GM23248 (cell line): Measurements from ENCODE around the gene SYNE3. TPM values are rescaled to one million over a fixed set of nuclear protein-coding genes. Genes with fewer than 3 reads are reported as not detected.
A peak's percentile ranks its signal among the peaks of the same experiment; 100 is the strongest.

Experiments used
- DNase-seq: peaks from one replicate; pipeline ENCODE4 v3.0.0-alpha.2; 2015
- H2AFZ ChIP-seq: fragments of 200-600 bp; sonication (generic); 2 replicates; pipeline ENCODE4 v1.6.1; 2016; ENCODE audit warnings: antibody characterized with exemption
- H3F3A ChIP-seq: fragments of 200-600 bp; sonication (generic); 2 replicates; pipeline ENCODE4 v1.6.1; 2016; ENCODE audit warnings: mild to moderate bottlenecking, antibody characterized with exemption, mixed run types; ENCODE audit not compliant: insufficient read depth
- H3K27ac ChIP-seq: fragments of 200-600 bp; sonication (generic); 2 replicates; pipeline ENCODE4 v1.5.1; 2016; ENCODE audit warnings: mild to moderate bottlenecking
- H3K27me3 ChIP-seq: fragments of 200-600 bp; sonication (generic); replicated peaks from 2 replicates; pipeline ENCODE4 v1.6.1; 2016; ENCODE audit warnings: mild to moderate bottlenecking; ENCODE audit not compliant: insufficient read depth
- H3K36me3 ChIP-seq: fragments of 200-600 bp; sonication (generic); 2 replicates; pipeline ENCODE4 v1.6.1; 2016; ENCODE audit warnings: low read depth, mild to moderate bottlenecking
- H3K4me1 ChIP-seq: fragments of 200-600 bp; sonication (generic); 2 replicates; pipeline ENCODE4 v1.6.1; 2016; ENCODE audit warnings: mild to moderate bottlenecking; ENCODE audit not compliant: insufficient read depth
- H3K4me2 ChIP-seq: fragments of 200-600 bp; sonication (generic); one replicate; pipeline ENCODE4 v1.6.1; 2016; ENCODE audit warnings: mild to moderate bottlenecking; ENCODE audit not compliant: unreplicated experiment
- H3K4me3 ChIP-seq: fragments of 200-600 bp; sonication (generic); 2 replicates; pipeline ENCODE4 v1.5.1; 2016; ENCODE audit warnings: mild to moderate bottlenecking
- H3K79me2 ChIP-seq: fragments of 200-600 bp; sonication (generic); 2 replicates; pipeline ENCODE4 v1.6.1; 2016; ENCODE audit warnings: mild to moderate bottlenecking; ENCODE audit not compliant: insufficient read depth
- H3K9ac ChIP-seq: fragments of 200-600 bp; sonication (generic); 2 replicates; pipeline ENCODE4 v1.6.1; 2016; ENCODE audit warnings: mild to moderate bottlenecking
- H3K9me2 ChIP-seq: fragments of 200-600 bp; sonication (generic); 2 replicates; pipeline ENCODE4 v1.6.1; 2016; ENCODE audit warnings: mixed run types, mild to moderate bottlenecking, moderate library complexity; ENCODE audit not compliant: insufficient read depth
- H3K9me3 ChIP-seq: fragments of 200-600 bp; sonication (generic); one replicate; pipeline ENCODE4 v1.6.1; 2017; ENCODE audit warnings: low read depth
- H4K20me1 ChIP-seq: fragments of 200-600 bp; sonication (generic); 2 replicates; pipeline ENCODE4 v1.6.0; 2016; ENCODE audit not compliant: insufficient read depth
- EZH2 ChIP-seq: fragments of 200-600 bp; sonication (generic); IDR thresholded peaks from 2 replicates; pipeline ENCODE4 v1.6.1; 2018; ENCODE audit warnings: antibody characterized with exemption, mild to moderate bottlenecking; ENCODE audit not compliant: insufficient read depth, poor library complexity, severe bottlenecking
- EZH2phosphoT487 ChIP-seq: fragments of 200-600 bp; sonication (generic); IDR thresholded peaks from 2 replicates; pipeline ENCODE4 v1.6.1; 2018; ENCODE audit warnings: antibody characterized with exemption, moderate library complexity, mild to moderate bottlenecking, low read depth; ENCODE audit not compliant: insufficient read depth
- WGBS, 2 experiments: methylation state at CpG; one replicate each; pipeline ENCODE4 v1.1.6; 2015 to 2017; ENCODE audit warnings: low lambda C conversion rate in 2 of 2, low coverage in 1 of 2; ENCODE audit errors: missing lambda C conversion rate in 2 of 2; 5-methylcytosine and 5-hydroxymethylcytosine counted together
- in situ Hi-C: fragments of 300-500 bp; cut with MboI; formaldehyde crosslinking; loops from 2 replicates; pipeline ENCODE4 v1.15.0; 2020
- polyA plus RNA-seq: library from polyadenylated mRNA; unstranded; fragments of >200 nt; fragmentation: Nextera tagmentation; extraction: Ambion mirVana; gene quantifications from 2 replicates; pipeline ENCODE4 v1.2.1, GENCODE V29; 2016
- total RNA-seq: library from RNA; depleted of rRNA; stranded (reverse); fragments of >200 nt; shearing (Covaris generic); gene quantifications from 2 replicates; pipeline ENCODE4 v1.2.3, GENCODE V29; 2014

Gene SYNE3
- total and polyA plus RNA-seq, 2 experiments from 2014 or later = 1.2 to 4.8 TPM

DNA sequence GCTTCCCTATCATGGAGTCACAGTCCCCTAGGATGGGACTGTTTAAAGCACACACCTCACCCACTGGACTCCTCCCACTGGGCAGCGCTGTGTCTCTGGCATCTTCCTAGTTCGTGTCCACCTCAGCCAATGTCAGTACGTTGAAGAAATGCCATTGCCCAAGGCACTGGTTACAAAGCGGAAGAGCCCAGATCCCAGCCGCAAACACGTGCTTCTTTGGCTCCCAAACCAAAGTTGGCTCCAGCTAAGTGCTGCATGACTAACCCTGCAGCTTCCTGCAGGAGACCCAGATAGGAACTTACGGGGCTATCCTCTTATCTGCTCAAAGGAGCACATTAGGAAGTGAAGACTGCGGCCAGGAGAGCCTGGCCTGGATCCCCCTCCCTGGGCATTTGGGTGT, 9.3 kb downstream of the SYNE3 start:
- Histone ChIP-seq H3K4me2 (peak overlapping the region; percentile 61), H3K9me3 (no peaks in the 10 kb centered on the region), H3K79me2 (0 out of 2 replicates have a peak, but pooled peaks cover 9% of the 10 kb centered on the region), H3K36me3 (no peaks in the 10 kb centered on the region), H3K9me2 (no peaks in the 10 kb centered on the region), H4K20me1 (no peaks in the 10 kb centered on the region), H3F3A (peaks cover 22% of the 10 kb centered on the region), H3K27me3 (no peaks in the 10 kb centered on the region), H2AFZ (no peak overlapping the region), H3K27ac (peak overlapping the region; percentile 44), H3K9ac (no peak overlapping the region), H3K4me1 (peaks cover 34% of the 10 kb centered on the region), H3K4me3 (peak overlapping the region; percentile 30)
- WGBS, 2 experiments = 2% methylated on average over 8 of the region's 8 CpGs
- in situ Hi-C loops = no loop called here
- DNase-seq = peak; percentile 99
- no peak for TF ChIP-seq EZH2
- no peak for TF ChIP-seq EZH2phosphoT487

DNA sequence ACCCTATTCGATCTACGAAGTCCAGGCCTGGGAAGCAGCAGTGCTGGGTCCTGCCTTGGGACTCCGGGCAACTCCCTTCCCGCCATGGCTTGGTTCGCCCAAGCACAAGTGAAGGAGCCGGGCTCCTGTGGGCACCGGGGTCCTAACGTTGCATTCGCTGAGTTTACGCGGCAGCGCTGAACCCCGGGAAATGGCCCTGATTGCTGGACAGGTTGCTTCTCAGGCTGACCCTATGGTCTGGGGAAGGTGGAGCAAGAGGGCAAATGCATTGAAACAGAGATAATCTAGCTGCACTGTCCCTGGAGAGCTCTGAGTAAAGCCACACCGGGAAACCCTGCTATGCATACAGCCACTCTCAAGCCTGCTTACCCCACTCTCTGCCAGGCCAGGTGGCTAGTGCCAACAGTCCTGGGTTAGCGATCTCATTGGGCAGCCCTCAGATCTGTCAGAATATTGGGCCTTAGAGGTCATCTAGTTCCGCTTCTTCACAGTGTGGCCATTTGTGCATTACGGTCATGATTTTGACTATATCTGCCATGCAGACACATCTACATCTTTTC, 11.3 kb downstream of the SYNE3 start:
- no peaks in the 10 kb centered on the region for H3K9me3 ChIP-seq
- peaks cover 17% of the 10 kb centered on the region for H3F3A ChIP-seq
- no peak overlapping the region for H3K4me2 ChIP-seq
- 91 to 92% methylated on average over 17 of the region's 17 CpGs for WGBS, 2 experiments
- no peaks in the 10 kb centered on the region for H3K9me2 ChIP-seq
- no peak overlapping the region for H3K9ac ChIP-seq
- no peak for DNase-seq
- H3K27ac ChIP-seq = peak overlapping the region; percentile 50; the same call in 1 of the 2 replicates
- H3K4me1 ChIP-seq = peaks cover 38% of the 10 kb centered on the region
- in situ Hi-C loops = no loop called here
- no peaks in the 10 kb centered on the region for H4K20me1 ChIP-seq
- no peak overlapping the region for H2AFZ ChIP-seq
- H3K36me3 ChIP-seq = no peaks in the 10 kb centered on the region
- no peaks in the 10 kb centered on the region for H3K27me3 ChIP-seq
- no peak overlapping the region for H3K4me3 ChIP-seq
- H3K79me2 ChIP-seq = 0 out of 2 replicates have a peak, but pooled peaks cover 9% of the 10 kb centered on the region
- TF ChIP-seq EZH2phosphoT487 (no peak), EZH2 (no peak)

DNA sequence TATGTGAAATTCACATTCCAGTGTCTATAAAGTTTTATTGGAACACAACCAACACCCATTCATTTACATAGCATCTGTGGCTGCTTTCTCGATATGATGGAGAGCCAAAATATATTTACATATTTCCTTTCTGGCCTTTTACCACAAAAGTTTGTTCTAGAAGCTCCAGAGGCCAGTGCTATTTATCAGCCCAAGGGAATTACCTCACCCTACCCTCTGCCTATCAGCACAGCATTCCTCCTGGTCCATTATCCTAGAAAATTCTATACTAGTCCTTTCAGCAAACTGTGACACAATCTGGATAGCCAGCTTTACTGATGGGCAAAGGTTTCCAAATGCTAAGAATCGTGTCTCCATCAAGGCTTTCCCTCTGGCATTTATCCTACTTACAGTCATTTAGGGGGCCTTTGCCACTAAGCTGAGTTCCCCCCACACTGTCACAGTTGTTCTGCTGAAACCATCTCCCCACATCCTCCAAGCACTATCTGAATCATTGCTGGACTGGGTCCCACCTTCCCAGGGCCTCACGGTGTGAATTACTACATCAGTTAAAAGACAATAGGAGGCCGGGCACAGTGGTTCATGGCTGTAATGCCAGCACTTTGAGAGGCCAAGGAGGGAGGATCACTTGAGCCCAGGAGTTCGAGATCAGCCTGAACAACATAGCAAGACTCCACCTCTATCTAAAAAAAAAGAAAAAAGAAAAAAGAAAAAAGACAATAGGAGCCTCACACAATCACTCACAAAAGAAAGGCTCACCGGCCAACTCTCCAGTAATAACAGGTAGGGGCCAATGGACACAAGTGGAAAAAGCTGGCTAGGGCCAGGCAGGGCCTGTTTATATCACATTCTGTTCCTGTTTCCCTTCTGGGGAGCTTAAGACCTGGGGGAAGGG, 12.1 kb downstream of the SYNE3 start:
- Histone ChIP-seq H3K4me2 (peak overlapping the region; percentile 22), H4K20me1 (no peaks in the 10 kb centered on the region), H3K9me2 (no peaks in the 10 kb centered on the region), H3K27ac (peak overlapping the region; percentile 50), H3K27me3 (no peaks in the 10 kb centered on the region), H3K9me3 (no peaks in the 10 kb centered on the region), H3K9ac (no peak overlapping the region), H3K79me2 (0 out of 2 replicates have a peak, but pooled peaks cover 9% of the 10 kb centered on the region), H3F3A (peaks cover 17% of the 10 kb centered on the region), H3K4me3 (no peak overlapping the region), H2AFZ (no peak overlapping the region), H3K4me1 (peaks cover 38% of the 10 kb centered on the region), H3K36me3 (no peaks in the 10 kb centered on the region)
- in situ Hi-C loops = no loop called here
- peak; percentile 87 for DNase-seq
- 26 to 29% methylated on average over 6 of the region's 6 CpGs for WGBS, 2 experiments
- TF ChIP-seq EZH2 = no peak
- TF ChIP-seq EZH2phosphoT487 = no peak

DNA sequence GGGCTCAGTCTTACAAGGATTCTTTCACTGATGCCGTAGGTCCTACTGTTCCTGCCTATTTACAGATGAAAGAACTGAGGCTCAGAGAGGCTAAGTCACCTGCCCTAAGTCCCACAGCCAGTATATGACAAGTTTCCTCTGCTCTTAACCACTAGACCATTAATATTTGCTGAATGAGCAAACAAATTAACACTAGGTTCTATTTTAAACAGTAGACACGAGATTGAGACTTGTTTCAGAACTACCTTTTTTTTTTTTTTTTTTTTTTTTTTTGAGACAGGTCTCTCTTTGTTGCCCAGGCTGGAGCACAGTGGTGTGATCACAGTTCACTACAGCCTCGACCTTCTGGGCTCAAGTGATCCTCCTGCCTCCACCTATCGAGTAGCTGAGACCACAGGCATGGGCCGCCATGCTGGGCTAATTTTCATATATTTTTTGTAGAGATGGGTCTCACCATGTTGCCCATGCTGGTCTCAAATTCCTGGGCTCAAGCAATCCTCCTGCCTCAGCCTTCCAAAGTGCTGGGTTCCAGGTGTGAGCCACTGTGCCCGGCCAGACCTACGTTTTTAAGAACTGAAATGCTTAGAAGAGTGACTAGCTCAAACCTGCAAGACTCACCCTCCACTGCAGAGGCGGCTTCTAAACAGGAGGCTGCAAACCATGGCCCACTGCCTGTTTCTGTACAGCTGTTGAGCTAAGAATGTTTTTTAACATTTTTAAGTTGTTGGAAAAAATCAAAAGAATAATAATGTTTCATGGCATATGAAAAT, 12.9 kb downstream of the SYNE3 start:
- H3K27me3 ChIP-seq = no peaks in the 10 kb centered on the region
- no peak overlapping the region for H2AFZ ChIP-seq
- no peak for DNase-seq
- 0 out of 2 replicates have a peak, but pooled peaks cover 5% of the 10 kb centered on the region for H3K79me2 ChIP-seq
- H4K20me1 ChIP-seq = no peaks in the 10 kb centered on the region
- peak overlapping the region; percentile 50; the same call in 1 of the 2 replicates for H3K27ac ChIP-seq
- H3K4me3 ChIP-seq = no peak overlapping the region
- no peak overlapping the region for H3K9ac ChIP-seq
- H3K4me1 ChIP-seq = peaks cover 38% of the 10 kb centered on the region
- WGBS, 2 experiments = 93 to 96% methylated on average over 8 of the region's 8 CpGs
- in situ Hi-C loops = no loop called here
- peaks cover 17% of the 10 kb centered on the region for H3F3A ChIP-seq
- H3K36me3 ChIP-seq = no peaks in the 10 kb centered on the region
- H3K9me2 ChIP-seq = no peaks in the 10 kb centered on the region
- TF ChIP-seq EZH2phosphoT487 (no peak), EZH2 (no peak)
- H3K4me2 ChIP-seq = no peak overlapping the region
- H3K9me3 ChIP-seq = no peaks in the 10 kb centered on the region
